Erythroblast (primary cell): ENCODE results near the gene GTF2F2.
"Not testable (repeated sequence)": the region's sequence is repeated elsewhere in the genome, so short reads cannot be mapped to it uniquely, and the experiment has no call there.

ENCODE experiments used
- GATA1 ChIP-seq: IDR thresholded peaks from 2 replicates; pipeline ENCODE4 v1.6.1; 2011; ENCODE audit warnings: low read depth, mild to moderate bottlenecking, control low read depth, low read length, moderate library complexity
- POLR2A ChIP-seq: IDR thresholded peaks from 2 replicates; pipeline ENCODE4 v1.6.1; 2011; ENCODE audit warnings: mild to moderate bottlenecking, low read length

GRCh38 chr13:45298550-45298949 is 178.2 kb downstream of the GTF2F2 start:
- TF ChIP-seq POLR2A, GATA1: not testable (repeated sequence)
